OCI-LY3 (cell line): ENCODE results near the gene CLEC3B.

Experiments used
- H2AFZ ChIP-seq: fragments of 200-600, 300-600 bp; shearing (Covaris generic); 2 replicates; pipeline ENCODE4 v1.6.0; 2014; ENCODE audit warnings: antibody characterized with exemption, low read depth, low read length
- H3K27ac ChIP-seq: fragments of 200-600, 300-600 bp; sonication (generic); 2 replicates; pipeline ENCODE4 v1.5.1; 2014; ENCODE audit warnings: mild to moderate bottlenecking, low read length, moderate library complexity, mixed read lengths
- H3K27me3 ChIP-seq: fragments of 200-600, 300-600 bp; sonication (generic); 2 replicates; pipeline ENCODE4 v1.6.1; 2014; ENCODE audit warnings: low read depth, low read length, mixed read lengths
- H3K36me3 ChIP-seq: fragments of 200-600, 300-600 bp; sonication (generic); replicated peaks from 2 replicates; pipeline ENCODE3; 2014; ENCODE audit warnings: low read depth, low read length, mixed read lengths
- H3K4me1 ChIP-seq: fragments of 300-600, 200-600 bp; sonication (generic); 2 replicates; pipeline ENCODE4 v1.6.1; 2014; ENCODE audit warnings: low read length, mixed read lengths
- H3K4me2 ChIP-seq: fragments of 200-600, 300-600 bp; sonication (generic); 2 replicates; pipeline ENCODE4 v1.6.1; 2014; ENCODE audit warnings: low read length, mixed read lengths
- H3K4me3 ChIP-seq: fragments of 300-600, 200-600 bp; sonication (generic); 2 replicates; pipeline ENCODE4 v1.5.1; 2014; ENCODE audit warnings: antibody characterized with exemption, mild to moderate bottlenecking, low read length, moderate library complexity
- H3K79me2 ChIP-seq: fragments of 300-600, 200-600 bp; shearing (Covaris generic); 2 replicates; pipeline ENCODE4 v1.6.1; 2014; ENCODE audit warnings: mild to moderate bottlenecking, low read length, mixed read lengths
- H3K9ac ChIP-seq: fragments of 300-600, 200-600 bp; shearing (Covaris generic); 2 replicates; pipeline ENCODE4 v1.6.0; 2014; ENCODE audit warnings: mild to moderate bottlenecking, low read length, moderate library complexity
- H3K9me3 ChIP-seq: fragments of 200-600, 300-600 bp; shearing (Covaris generic); 2 replicates; pipeline ENCODE4 v1.6.1; 2014; ENCODE audit warnings: low read length, mixed read lengths; ENCODE audit not compliant: insufficient read depth
- H4K20me1 ChIP-seq: fragments of 200-600, 300-600 bp; sonication (generic); 2 replicates; pipeline ENCODE4 v1.6.1; 2016; ENCODE audit warnings: low read length, mixed read lengths; ENCODE audit not compliant: insufficient read depth
- EZH2phosphoT487 ChIP-seq: fragments of 200-600 bp; shearing (Covaris generic); IDR thresholded peaks from 2 replicates; pipeline ENCODE4 v1.6.1; 2018; ENCODE audit warnings: antibody characterized with exemption, mixed run types, low read depth
- TF ChIP-seq, protein P1 (sequence below): fragments of 200-600, 300-600 bp; sonication (generic); IDR thresholded peaks from 2 replicates; pipeline ENCODE4 v1.5.1; 2014; ENCODE audit warnings: antibody characterized with exemption, low read length, low read depth

The CLEC3B gene

DNA sequence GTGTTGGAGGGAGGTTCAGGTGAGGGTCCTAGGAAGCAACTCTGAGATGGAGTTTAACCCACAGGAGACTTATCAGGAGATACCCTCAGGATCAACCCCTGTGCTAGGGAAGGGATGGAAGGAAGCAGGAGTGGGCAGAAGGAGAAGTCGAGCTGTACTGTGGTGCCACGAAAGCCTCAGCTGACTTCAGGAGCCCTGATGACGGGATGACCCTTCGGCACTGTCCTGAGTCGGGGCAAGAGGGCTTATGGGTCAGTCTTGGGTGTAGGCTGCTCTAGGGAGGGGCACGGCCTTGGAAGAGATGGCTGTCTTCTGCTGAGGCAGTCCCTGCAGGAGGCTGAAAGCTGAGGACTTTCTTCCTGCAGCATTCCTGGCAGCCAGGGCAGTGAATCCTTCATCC lies 7.7 kb downstream of the CLEC3B start:
- no peak overlapping the region for H2AFZ ChIP-seq
- TF ChIP-seq EZH2phosphoT487, result no peak
- TF ChIP-seq, protein P1, sequence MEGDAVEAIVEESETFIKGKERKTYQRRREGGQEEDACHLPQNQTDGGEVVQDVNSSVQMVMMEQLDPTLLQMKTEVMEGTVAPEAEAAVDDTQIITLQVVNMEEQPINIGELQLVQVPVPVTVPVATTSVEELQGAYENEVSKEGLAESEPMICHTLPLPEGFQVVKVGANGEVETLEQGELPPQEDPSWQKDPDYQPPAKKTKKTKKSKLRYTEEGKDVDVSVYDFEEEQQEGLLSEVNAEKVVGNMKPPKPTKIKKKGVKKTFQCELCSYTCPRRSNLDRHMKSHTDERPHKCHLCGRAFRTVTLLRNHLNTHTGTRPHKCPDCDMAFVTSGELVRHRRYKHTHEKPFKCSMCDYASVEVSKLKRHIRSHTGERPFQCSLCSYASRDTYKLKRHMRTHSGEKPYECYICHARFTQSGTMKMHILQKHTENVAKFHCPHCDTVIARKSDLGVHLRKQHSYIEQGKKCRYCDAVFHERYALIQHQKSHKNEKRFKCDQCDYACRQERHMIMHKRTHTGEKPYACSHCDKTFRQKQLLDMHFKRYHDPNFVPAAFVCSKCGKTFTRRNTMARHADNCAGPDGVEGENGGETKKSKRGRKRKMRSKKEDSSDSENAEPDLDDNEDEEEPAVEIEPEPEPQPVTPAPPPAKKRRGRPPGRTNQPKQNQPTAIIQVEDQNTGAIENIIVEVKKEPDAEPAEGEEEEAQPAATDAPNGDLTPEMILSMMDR, result no peak
- H3K27me3 ChIP-seq, result no peaks in the 10 kb centered on the region
- no peak overlapping the region for H3K27ac ChIP-seq
- H3K4me1 ChIP-seq, result peaks cover 13% of the 10 kb centered on the region
- no peak overlapping the region for H3K9ac ChIP-seq
- no peaks in the 10 kb centered on the region for H3K79me2 ChIP-seq
- H3K4me3 ChIP-seq, result no peak overlapping the region
- H3K4me2 ChIP-seq, result no peak overlapping the region
- no peaks in the 10 kb centered on the region for H3K9me3 ChIP-seq
- H3K36me3 ChIP-seq, result no peaks in the 10 kb centered on the region
- H4K20me1 ChIP-seq, result no peaks in the 10 kb centered on the region

GRCh38 chr3:45034612-45035252 lies 8.6 kb downstream of the CLEC3B start:
- TF ChIP-seq EZH2phosphoT487, result no peak
- TF ChIP-seq, protein P1, result no peak
- Histone ChIP-seq H3K27ac (no peak overlapping the region), H3K9me3 (no peaks in the 10 kb centered on the region), H3K27me3 (peaks cover 6% of the 10 kb centered on the region; the same call in 1 of the 2 replicates), H3K79me2 (no peaks in the 10 kb centered on the region), H2AFZ (0 out of 2 replicates have a peak overlapping the region, but pooled peaks have one; percentile 16), H3K36me3 (no peaks in the 10 kb centered on the region), H3K4me2 (peak overlapping the region; percentile 15; the same call in 1 of the 2 replicates), H3K9ac (no peak overlapping the region), H4K20me1 (no peaks in the 10 kb centered on the region), H3K4me1 (peaks cover 13% of the 10 kb centered on the region), H3K4me3 (no peak overlapping the region)

GRCh38 chr3:45035441-45036301 lies 9.6 kb downstream of the CLEC3B start:
- Histone ChIP-seq H3K9me3 (no peaks in the 10 kb centered on the region), H2AFZ (no peak overlapping the region), H3K27ac (no peak overlapping the region), H3K4me3 (no peak overlapping the region), H3K9ac (no peak overlapping the region), H3K79me2 (no peaks in the 10 kb centered on the region), H3K27me3 (peaks cover 6% of the 10 kb centered on the region; the same call in 1 of the 2 replicates), H3K4me1 (peaks cover 18% of the 10 kb centered on the region), H3K4me2 (no peak overlapping the region), H3K36me3 (no peaks in the 10 kb centered on the region), H4K20me1 (no peaks in the 10 kb centered on the region)
- no peak for TF ChIP-seq EZH2phosphoT487
- TF ChIP-seq, protein P1, result no peak

DNA sequence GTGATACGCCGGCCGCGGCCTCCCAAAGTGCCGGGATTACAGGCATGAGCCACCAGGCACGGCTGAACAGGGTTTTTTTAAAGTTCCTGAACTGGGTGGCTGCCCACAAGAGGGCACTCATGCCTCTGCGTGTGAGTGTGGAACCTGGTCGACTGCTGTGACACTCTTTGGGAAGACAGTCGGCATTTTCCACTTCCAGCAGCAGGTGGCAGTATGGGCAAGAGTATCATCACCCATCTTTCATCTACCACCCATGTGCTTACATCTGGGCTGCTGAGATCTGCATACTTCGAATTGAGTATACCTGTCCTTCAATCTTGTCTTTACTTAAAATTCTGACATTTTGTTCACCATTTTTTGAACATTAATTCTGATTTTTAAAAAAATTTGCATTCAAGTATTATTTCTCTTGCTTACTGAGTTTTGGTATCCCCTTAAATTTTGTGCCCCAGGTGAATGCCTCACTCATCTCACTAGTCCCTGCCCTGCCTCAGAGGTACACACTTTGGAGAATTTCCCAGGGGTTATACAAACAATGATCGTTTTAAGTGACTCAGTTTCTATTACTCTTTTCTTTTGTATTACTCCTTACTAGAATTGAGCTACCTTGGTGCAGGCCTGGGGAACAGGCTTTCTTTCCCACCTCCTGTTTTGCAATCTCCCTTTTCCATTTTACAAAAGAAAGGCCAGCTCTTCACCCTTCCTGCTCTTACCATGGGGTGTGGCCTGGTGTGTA lies 11.8 kb downstream of the CLEC3B start:
- Histone ChIP-seq H3K9ac (no peak overlapping the region; the same call in 1 of the 2 replicates), H3K9me3 (no peaks in the 10 kb centered on the region), H3K4me1 (peaks cover 38% of the 10 kb centered on the region), H3K36me3 (no peaks in the 10 kb centered on the region), H2AFZ (peak overlapping the region; percentile 85; the same call in 1 of the 2 replicates), H3K4me3 (peak overlapping the region; percentile 70), H3K27me3 (peaks cover 6% of the 10 kb centered on the region; the same call in 1 of the 2 replicates), H3K79me2 (no peaks in the 10 kb centered on the region), H3K27ac (no peak overlapping the region), H4K20me1 (no peaks in the 10 kb centered on the region), H3K4me2 (peak overlapping the region; percentile 54)
- TF ChIP-seq, protein P1, result peak; percentile 95
- no peak for TF ChIP-seq EZH2phosphoT487
